ENCODE results near the gene TPTE2.
A peak's percentile ranks its signal among the peaks of the same experiment; 100 is the strongest.
"Not testable (repeated sequence)": the region's sequence is repeated elsewhere in the genome, so short reads cannot be mapped to it uniquely, and the experiment has no call there.

The TPTE2 gene

DNA sequence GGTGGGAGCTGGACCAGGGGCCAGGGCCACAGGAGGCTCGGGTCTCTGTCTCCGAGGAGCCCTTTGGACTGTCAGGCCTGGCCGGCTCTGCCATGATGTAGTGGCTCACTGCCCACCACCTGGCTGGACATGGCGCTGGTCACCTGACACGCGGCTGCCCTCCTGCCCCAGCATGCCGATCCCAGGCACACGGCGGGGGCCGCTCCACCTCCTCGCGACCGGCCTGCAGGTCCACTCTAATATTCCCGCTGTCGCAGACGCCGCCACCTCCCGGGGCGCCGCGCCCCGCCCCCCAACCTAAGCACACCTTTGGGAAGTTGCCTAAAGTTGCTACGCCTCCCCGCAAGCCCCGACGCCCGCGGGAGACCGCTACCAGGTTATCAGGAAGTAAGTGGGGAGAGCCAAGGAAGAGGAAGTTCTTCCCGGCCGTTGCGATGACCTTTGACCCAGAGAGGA, at the start of gene TPTE2:
TSS of gene TPTE2 (minus strand) at position 406 of the 456 bp plus-strand sequence. CDS start 58,298 bp downstream, outside the sequence.
- not testable (repeated sequence) for H3K4me3 ChIP-seq (ENCODE audit: low read depth, low read length); DNase-seq (ENCODE audit: low read depth)

DNA sequence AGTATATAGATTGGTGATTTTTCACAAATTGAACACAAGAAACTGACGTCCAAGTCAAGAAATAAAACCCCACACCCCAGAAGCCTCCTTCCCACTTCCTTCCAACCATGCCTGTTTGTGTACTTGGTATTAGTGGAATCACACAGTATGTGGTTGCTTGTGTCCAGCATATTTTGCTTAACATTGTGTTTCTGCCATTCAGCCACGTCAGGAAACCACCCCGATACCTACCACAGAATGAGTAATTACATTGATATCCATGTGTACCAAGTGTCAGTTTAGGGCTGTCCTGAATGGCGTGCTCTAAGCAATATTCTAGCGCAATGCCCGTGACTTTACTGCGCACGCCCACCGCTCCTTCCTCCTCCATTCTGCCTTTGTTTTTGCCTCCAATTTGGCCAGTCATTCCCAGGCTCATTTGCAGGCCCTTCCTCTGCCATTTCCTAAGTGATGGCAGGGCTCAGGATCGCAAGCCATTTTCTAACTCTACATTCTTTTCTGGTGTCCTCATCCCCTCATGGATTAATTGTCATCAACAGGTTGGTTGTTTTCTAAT, 46.3 kb upstream of the TPTE2 start:
- no peak for DNase-seq (ENCODE audit: low read depth)
- TF ChIP-seq, protein P1, sequence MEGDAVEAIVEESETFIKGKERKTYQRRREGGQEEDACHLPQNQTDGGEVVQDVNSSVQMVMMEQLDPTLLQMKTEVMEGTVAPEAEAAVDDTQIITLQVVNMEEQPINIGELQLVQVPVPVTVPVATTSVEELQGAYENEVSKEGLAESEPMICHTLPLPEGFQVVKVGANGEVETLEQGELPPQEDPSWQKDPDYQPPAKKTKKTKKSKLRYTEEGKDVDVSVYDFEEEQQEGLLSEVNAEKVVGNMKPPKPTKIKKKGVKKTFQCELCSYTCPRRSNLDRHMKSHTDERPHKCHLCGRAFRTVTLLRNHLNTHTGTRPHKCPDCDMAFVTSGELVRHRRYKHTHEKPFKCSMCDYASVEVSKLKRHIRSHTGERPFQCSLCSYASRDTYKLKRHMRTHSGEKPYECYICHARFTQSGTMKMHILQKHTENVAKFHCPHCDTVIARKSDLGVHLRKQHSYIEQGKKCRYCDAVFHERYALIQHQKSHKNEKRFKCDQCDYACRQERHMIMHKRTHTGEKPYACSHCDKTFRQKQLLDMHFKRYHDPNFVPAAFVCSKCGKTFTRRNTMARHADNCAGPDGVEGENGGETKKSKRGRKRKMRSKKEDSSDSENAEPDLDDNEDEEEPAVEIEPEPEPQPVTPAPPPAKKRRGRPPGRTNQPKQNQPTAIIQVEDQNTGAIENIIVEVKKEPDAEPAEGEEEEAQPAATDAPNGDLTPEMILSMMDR (IDR thresholded peaks at IDR 0.05; ENCODE audit: control insufficient read depth, extremely low read depth, insufficient read depth): no peak
- H3K4me3 ChIP-seq (ENCODE audit: low read depth, low read length): no peak overlapping the region

DNA sequence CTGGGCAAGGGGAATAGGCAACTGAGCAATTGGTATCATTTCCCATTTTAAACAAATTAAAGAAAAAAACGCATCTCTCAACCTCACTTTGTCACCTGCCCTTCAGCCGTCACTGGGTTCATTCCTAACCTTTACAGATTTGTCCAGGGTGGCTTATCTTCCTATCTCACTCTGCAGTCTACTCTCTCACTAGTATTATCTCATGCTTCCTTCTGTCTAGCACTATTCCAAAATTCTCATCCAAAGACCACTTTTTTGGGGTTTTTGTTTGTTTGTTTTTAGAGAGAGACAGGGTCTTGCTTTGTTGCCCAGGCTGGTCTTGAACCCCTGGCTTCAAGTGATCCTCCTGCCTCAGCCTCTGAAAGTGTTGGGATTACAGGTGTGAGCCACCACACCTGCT, 45.4 kb upstream of the TPTE2 start:
- no peak for DNase-seq (ENCODE audit: low read depth)
- TF ChIP-seq, protein P1 (IDR thresholded peaks at IDR 0.05; ENCODE audit: control insufficient read depth, extremely low read depth, insufficient read depth): no peak
- H3K4me3 ChIP-seq (ENCODE audit: low read depth, low read length): no peak overlapping the region

DNA sequence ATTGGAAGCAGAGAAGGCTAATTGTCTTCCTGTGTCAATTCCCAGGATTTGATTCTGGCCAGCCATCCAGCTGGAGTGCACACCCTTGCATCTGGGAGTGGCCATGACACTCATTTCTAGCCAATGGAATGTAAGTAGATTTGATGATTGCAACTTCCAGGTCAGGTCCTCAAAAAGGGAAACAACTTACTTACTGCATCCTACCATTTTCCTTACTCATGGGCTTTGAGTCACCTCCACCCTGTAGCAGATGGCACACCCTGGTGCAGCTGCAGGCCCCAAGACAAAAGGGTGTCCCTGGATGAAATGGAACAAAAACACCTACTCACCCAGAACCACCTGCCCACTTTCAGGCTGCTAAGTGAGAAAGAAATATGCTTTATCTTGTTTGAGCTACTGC, 44.8 kb upstream of the TPTE2 start:
- no peak for DNase-seq (ENCODE audit: low read depth)
- no peak overlapping the region for H3K4me3 ChIP-seq (ENCODE audit: low read depth, low read length)
- TF ChIP-seq, protein P1 (IDR thresholded peaks at IDR 0.05; ENCODE audit: control insufficient read depth, extremely low read depth, insufficient read depth): no peak

DNA sequence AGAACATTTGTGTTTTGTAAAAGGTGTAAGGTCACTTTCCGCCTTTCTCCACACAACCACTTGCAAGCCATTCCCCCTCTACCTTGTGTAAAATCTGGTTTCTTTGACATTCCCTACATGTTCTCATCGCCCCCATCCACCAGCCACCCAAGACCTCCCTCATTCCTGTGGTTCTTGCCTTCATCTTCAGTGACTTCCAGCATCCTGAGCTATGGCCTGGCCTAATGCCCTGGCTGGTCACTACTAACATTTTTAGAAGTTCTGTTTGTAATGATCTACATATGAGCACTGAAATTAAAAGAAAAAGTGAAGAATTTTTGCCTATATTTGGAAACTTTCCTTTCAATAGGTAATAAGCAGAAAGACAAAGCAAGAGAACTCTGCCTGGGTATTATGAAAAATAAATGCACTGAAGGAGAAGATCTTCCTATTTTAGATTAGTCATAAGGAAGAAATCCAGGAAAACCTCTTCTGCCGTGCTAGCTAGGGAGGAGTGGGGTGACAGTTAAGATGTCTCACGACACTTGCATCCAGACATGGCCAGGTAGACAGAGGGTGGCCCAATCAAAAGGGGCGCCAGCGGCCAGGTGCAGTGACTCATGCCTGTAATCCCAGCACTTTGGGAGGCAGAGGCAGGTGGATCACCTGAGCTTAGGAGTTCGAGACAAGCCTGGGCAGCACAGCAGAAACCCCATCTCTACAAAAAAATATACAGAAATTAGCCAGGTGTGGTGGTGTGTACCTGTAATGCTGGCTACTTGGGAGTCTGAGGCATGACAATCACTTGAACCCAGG, 44.0 kb upstream of the TPTE2 start:
- H3K4me3 ChIP-seq (ENCODE audit: low read depth, low read length): no peak overlapping the region
- TF ChIP-seq, protein P1 (IDR thresholded peaks at IDR 0.05; ENCODE audit: control insufficient read depth, extremely low read depth, insufficient read depth): no peak
- no peak for DNase-seq (ENCODE audit: low read depth)

DNA sequence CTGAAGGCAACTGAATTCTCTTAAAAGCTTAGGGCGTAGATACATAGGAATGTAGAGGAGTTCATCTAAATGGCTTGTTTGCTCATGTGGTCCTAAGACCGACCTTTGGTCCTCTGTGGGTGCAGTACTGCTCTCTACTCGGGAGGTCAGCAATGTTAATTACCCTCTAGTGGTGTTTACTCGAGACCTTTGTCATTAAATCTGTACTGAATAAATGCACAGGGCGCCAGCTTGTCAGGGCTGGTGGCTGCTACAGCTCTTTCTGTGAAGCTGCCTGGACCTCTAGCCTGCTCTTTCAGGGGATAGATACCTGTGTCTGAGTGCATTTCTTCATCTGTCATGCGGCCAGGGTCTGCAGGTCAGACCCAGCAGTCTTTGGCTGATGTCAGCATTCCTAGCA, 43.0 kb upstream of the TPTE2 start:
- TF ChIP-seq, protein P1 (IDR thresholded peaks at IDR 0.05; ENCODE audit: control insufficient read depth, extremely low read depth, insufficient read depth): no peak
- no peak overlapping the region for H3K4me3 ChIP-seq (ENCODE audit: low read depth, low read length)
- DNase-seq (ENCODE audit: low read depth): no peak

DNA sequence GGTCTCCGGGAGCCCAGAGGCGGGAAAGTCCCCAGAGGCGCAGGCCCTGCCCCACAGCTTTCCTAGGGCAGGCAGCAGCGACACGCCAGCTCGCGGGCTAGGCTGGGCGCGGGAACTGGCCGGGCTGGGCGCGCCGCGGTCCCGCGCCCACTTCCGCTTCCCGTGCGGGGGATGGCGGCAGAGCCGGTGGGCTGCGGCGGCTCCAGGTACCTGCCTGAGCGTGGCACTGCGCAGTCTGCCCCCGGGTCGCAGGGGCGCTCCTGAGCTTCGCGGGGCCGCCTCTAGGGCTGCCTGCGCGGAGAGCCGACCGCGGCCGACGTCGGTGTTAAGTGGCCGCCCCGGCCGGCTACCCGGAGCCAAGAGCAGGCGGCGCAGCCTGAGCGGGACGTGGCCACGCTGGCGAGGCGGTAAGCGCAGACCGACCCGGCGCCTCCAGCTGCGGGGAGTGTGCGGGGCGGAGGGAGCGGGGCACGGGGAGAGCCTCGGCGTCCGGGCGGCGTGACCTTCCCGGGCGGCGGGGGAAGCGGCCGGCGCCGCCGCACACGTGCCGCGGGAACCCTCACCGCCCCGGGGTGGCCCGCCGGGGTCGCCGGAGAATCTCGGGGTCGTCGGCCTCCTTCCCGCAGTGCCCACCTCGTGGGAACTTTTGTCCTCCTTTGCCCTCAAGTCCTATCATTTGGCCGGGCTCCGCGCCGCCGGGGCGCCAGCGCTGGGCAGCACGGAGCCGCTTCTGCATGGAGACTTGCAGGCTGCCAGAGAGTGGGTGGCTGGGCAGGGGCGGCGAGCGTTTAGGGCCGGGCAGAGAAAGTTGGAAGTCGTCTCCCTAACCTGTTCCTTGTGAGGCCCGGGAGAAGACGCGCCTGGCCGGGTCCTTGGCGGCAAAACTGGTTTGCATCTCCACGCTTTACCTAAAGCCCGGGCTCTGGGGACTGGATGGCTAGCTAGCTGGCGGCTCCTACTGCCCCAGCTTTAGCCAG, 40.7 kb upstream of the TPTE2 start:
- peak overlapping the region; percentile 48 for H3K4me3 ChIP-seq (ENCODE audit: low read depth, low read length)
- no peak for DNase-seq (ENCODE audit: low read depth)
- TF ChIP-seq, protein P1 (IDR thresholded peaks at IDR 0.05; ENCODE audit: control insufficient read depth, extremely low read depth, insufficient read depth): peak; percentile 23; the same call in 1 of the 2 replicates
